LHCN-M2 (cell line): ENCODE data around the gene NECTIN2. TPM values are rescaled to one million over a fixed set of nuclear protein-coding genes. Genes with fewer than 3 reads are reported as not detected.
"Not testable (repeated sequence)": the region's sequence is repeated elsewhere in the genome, so short reads cannot be mapped to it uniquely, and the experiment has no call there.

Source experiments
- DNase-seq: peaks from one replicate; pipeline ENCODE4 v3.0.0-alpha.2; 2012; ENCODE audit warnings: low read depth
- total RNA-seq: library from RNA; depleted of rRNA; stranded (reverse); fragments of >200 nt; gene quantifications from 2 replicates; pipeline ENCODE4 v1.2.3, GENCODE V29; 2014

The NECTIN2 gene
- total RNA-seq, 1 experiment from 2014 or later: 68.4 TPM

GRCh38 chr19:44851427-44851826, 5.3 kb downstream of the NECTIN2 start:
- no peak for DNase-seq

- DNase-seq: no peak
Measured at GRCh38 chr19:44855606-44856005, 9.5 kb downstream of the NECTIN2 start.

GRCh38 chr19:44856421-44857083, 10.5 kb downstream of the NECTIN2 start:
- DNase-seq: peak; percentile 62

- DNase-seq: no peak
Measured at GRCh38 chr19:44857837-44858236, 11.7 kb downstream of the NECTIN2 start.

GRCh38 chr19:44861576-44861975, 15.5 kb downstream of the NECTIN2 start:
- not testable (repeated sequence) for DNase-seq

- DNase-seq: no peak
Measured at GRCh38 chr19:44863990-44864389, 17.9 kb downstream of the NECTIN2 start.

GRCh38 chr19:44865196-44865767, 19.2 kb downstream of the NECTIN2 start:
- no peak for DNase-seq

GRCh38 chr19:44866664-44867063, 20.6 kb downstream of the NECTIN2 start:
- DNase-seq: no peak

- no peak for DNase-seq
Measured at GRCh38 chr19:44867578-44867977, 21.5 kb downstream of the NECTIN2 start.

- peak; percentile 81 for DNase-seq
Measured at GRCh38 chr19:44869733-44870470, 23.8 kb downstream of the NECTIN2 start.

- no peak for DNase-seq
Measured at GRCh38 chr19:44871809-44872208, 25.7 kb downstream of the NECTIN2 start.

GRCh38 chr19:44872661-44873060, 26.6 kb downstream of the NECTIN2 start:
- DNase-seq: no peak

- DNase-seq: no peak
Measured at GRCh38 chr19:44874317-44874716, 28.2 kb downstream of the NECTIN2 start.

- DNase-seq: peak; percentile 59
Measured at GRCh38 chr19:44875666-44876451, 29.8 kb downstream of the NECTIN2 start.

GRCh38 chr19:44876930-44877535, 30.9 kb downstream of the NECTIN2 start:
- no peak for DNase-seq

GRCh38 chr19:44878120-44878865, 32.2 kb downstream of the NECTIN2 start:
- DNase-seq: no peak

GRCh38 chr19:44879309-44880065, 33.4 kb downstream of the NECTIN2 start:
- no peak for DNase-seq

- no peak for DNase-seq
Measured at GRCh38 chr19:44882063-44882462, 36.0 kb downstream of the NECTIN2 start.

- DNase-seq: not testable (repeated sequence)
Measured at GRCh38 chr19:44882619-44883397, 36.7 kb downstream of the NECTIN2 start.
